OCI-LY7 (cell line): Measurements from ENCODE around the gene GPD1.

ENCODE experiments used
- EZH2phosphoT487 ChIP-seq: fragments of 200-600 bp; sonication (generic); IDR thresholded peaks from 2 replicates; pipeline ENCODE4 v1.6.1; 2018; ENCODE audit warnings: low read depth, borderline replicate concordance, mild to moderate bottlenecking, mixed run types, antibody characterized with exemption, low read length, moderate library complexity, mixed read lengths
- TF ChIP-seq, protein P1 (sequence below): fragments of 200-600 bp; sonication (generic); conservative IDR thresholded peaks from 2 replicates; pipeline ENCODE4 v1.5.1; 2014; ENCODE audit warnings: mild to moderate bottlenecking, antibody characterized with exemption, low read length, moderate library complexity, mixed read lengths

DNA sequence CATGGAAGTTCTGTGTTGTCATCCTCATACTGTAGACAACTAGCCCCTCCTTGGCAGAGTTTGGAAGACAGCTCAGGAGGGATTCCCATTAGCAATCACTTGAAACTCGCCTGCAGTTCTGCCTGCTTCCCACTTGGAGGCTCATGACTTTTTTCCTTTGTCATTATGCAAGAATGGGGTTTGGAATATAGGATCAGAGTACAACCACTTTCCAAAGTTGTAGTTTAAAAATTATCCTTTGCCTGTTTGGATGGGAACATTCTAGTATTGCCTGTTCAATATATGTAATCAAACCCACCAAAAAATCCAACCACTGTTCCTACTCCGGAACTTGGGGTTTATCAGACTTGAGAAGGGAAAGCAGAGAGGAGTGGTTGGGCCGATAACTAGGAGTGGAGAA is 2.1 kb upstream of the GPD1 start:
- TF ChIP-seq, protein P1, sequence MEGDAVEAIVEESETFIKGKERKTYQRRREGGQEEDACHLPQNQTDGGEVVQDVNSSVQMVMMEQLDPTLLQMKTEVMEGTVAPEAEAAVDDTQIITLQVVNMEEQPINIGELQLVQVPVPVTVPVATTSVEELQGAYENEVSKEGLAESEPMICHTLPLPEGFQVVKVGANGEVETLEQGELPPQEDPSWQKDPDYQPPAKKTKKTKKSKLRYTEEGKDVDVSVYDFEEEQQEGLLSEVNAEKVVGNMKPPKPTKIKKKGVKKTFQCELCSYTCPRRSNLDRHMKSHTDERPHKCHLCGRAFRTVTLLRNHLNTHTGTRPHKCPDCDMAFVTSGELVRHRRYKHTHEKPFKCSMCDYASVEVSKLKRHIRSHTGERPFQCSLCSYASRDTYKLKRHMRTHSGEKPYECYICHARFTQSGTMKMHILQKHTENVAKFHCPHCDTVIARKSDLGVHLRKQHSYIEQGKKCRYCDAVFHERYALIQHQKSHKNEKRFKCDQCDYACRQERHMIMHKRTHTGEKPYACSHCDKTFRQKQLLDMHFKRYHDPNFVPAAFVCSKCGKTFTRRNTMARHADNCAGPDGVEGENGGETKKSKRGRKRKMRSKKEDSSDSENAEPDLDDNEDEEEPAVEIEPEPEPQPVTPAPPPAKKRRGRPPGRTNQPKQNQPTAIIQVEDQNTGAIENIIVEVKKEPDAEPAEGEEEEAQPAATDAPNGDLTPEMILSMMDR = peak; percentile 51
- no peak for TF ChIP-seq EZH2phosphoT487
